ENCODE results near the gene NAA15. TPM values are rescaled to one million over a fixed set of nuclear protein-coding genes. Genes with fewer than 3 reads are reported as not detected.

The NAA15 gene
- total RNA-seq, 1 experiment from 2014 or later = 41.0 TPM

GRCh38 chr4:139265654-139266053 lies 35.7 kb upstream of the NAA15 start:
- no peaks in the 10 kb centered on the region for H4K20me1 ChIP-seq (ENCODE audit: low read length)
- BruUV-seq (replicated peaks) = no TSS peak
- no peak overlapping the region for H2AFZ ChIP-seq (ENCODE audit: low read length)
- H3K79me2 ChIP-seq (ENCODE audit: low read length) = no peaks in the 10 kb centered on the region
- intact Hi-C loops (cut with micrococcal nuclease) = no loop called here
- no peaks in the 10 kb centered on the region for H3K27me3 ChIP-seq (ENCODE audit: low read length)
- H3K4me1 ChIP-seq (ENCODE audit: insufficient read depth, low read length) = peaks cover 14% of the 10 kb centered on the region
- no peaks in the 10 kb centered on the region for H3K9me3 ChIP-seq (ENCODE audit: low read length)
- H3K4me2 ChIP-seq (ENCODE audit: low read length) = no peak overlapping the region
- no peaks in the 10 kb centered on the region for H3F3A ChIP-seq (ENCODE audit: low read length, unreplicated experiment)
- ATAC-seq (no peak), DNase-seq (no peak)
- H3K9ac ChIP-seq (ENCODE audit: low read length) = no peak overlapping the region
- H3K27ac ChIP-seq (ENCODE audit: low read length) = no peak overlapping the region
- H3K4me3 ChIP-seq (ENCODE audit: low read length) = no peak overlapping the region
- ChIA-PET POLR2A (ENCODE audit: unreplicated experiment) (no interaction called here), CTCF (no interaction called here)
- no peaks in the 10 kb centered on the region for H3K9me2 ChIP-seq (replicated peaks; ENCODE audit: low read length)
- TF ChIP-seq EZH2 (IDR thresholded peaks at IDR 0.05; ENCODE audit: low read length, unreplicated experiment) = no peak
- no peak for TF ChIP-seq EZH2phosphoT487 (IDR thresholded peaks at IDR 0.05; ENCODE audit: borderline replicate concordance, low read length)
- TF ChIP-seq CTCF (conservative IDR thresholded peaks at IDR 0.05; ENCODE audit: low read depth, low read length) = no peak
- no peaks in the 10 kb centered on the region for H3K36me3 ChIP-seq (ENCODE audit: low read depth, low read length)

- TF ChIP-seq CTCF (conservative IDR thresholded peaks at IDR 0.05; ENCODE audit: low read depth, low read length) (no peak), EZH2 (IDR thresholded peaks at IDR 0.05; ENCODE audit: low read length, unreplicated experiment) (no peak), EZH2phosphoT487 (IDR thresholded peaks at IDR 0.05; ENCODE audit: borderline replicate concordance, low read length) (no peak)
- Histone ChIP-seq H3K36me3 (ENCODE audit: low read depth, low read length) (no peaks in the 10 kb centered on the region), H3K4me1 (ENCODE audit: insufficient read depth, low read length) (peaks cover 14% of the 10 kb centered on the region), H3K9me3 (ENCODE audit: low read length) (no peaks in the 10 kb centered on the region), H3K9ac (ENCODE audit: low read length) (no peak overlapping the region), H2AFZ (ENCODE audit: low read length) (no peak overlapping the region), H3F3A (ENCODE audit: low read length, unreplicated experiment) (no peaks in the 10 kb centered on the region), H3K27ac (ENCODE audit: low read length) (no peak overlapping the region), H3K9me2 (replicated peaks; ENCODE audit: low read length) (no peaks in the 10 kb centered on the region), H3K79me2 (ENCODE audit: low read length) (no peaks in the 10 kb centered on the region), H3K4me2 (ENCODE audit: low read length) (no peak overlapping the region), H3K4me3 (ENCODE audit: low read length) (no peak overlapping the region), H3K27me3 (ENCODE audit: low read length) (no peaks in the 10 kb centered on the region), H4K20me1 (ENCODE audit: low read length) (no peaks in the 10 kb centered on the region)
- ChIA-PET POLR2A (ENCODE audit: unreplicated experiment) (no interaction called here), CTCF (no interaction called here)
- ATAC-seq = no peak
- intact Hi-C loops (cut with micrococcal nuclease) = no loop called here
- no peak for DNase-seq
- BruUV-seq (replicated peaks) = no TSS peak
Observed at GRCh38 chr4:139266208-139266582, 35.1 kb upstream of the NAA15 start.

GRCh38 chr4:139266583-139267257 lies 34.6 kb upstream of the NAA15 start:
- intact Hi-C loops (cut with micrococcal nuclease) = no loop called here
- no peaks in the 10 kb centered on the region for H3K9me2 ChIP-seq (replicated peaks; ENCODE audit: low read length)
- H3K4me3 ChIP-seq (ENCODE audit: low read length) = no peak overlapping the region

More at GRCh38 chr4:139266583-139267257, 34.6 kb upstream of the NAA15 start:
- Histone ChIP-seq H3K9ac (ENCODE audit: low read length) (no peak overlapping the region), H3K27ac (ENCODE audit: low read length) (no peak overlapping the region), H2AFZ (ENCODE audit: low read length) (no peak overlapping the region), H3K27me3 (ENCODE audit: low read length) (no peaks in the 10 kb centered on the region), H3K36me3 (ENCODE audit: low read depth, low read length) (no peaks in the 10 kb centered on the region), H4K20me1 (ENCODE audit: low read length) (no peaks in the 10 kb centered on the region), H3K9me3 (ENCODE audit: low read length) (no peaks in the 10 kb centered on the region), H3K4me2 (ENCODE audit: low read length) (0 out of 2 replicates have a peak overlapping the region, but pooled peaks have one; percentile 10), H3K79me2 (ENCODE audit: low read length) (no peaks in the 10 kb centered on the region), H3F3A (ENCODE audit: low read length, unreplicated experiment) (no peaks in the 10 kb centered on the region), H3K4me1 (ENCODE audit: insufficient read depth, low read length) (peaks cover 14% of the 10 kb centered on the region)
- no TSS peak for BruUV-seq (replicated peaks)
- DNase-seq (no peak), ATAC-seq (no peak)
- TF ChIP-seq EZH2phosphoT487 (IDR thresholded peaks at IDR 0.05; ENCODE audit: borderline replicate concordance, low read length) (no peak), EZH2 (IDR thresholded peaks at IDR 0.05; ENCODE audit: low read length, unreplicated experiment) (no peak), CTCF (conservative IDR thresholded peaks at IDR 0.05; ENCODE audit: low read depth, low read length) (no peak)
- POLR2A ChIA-PET (ENCODE audit: unreplicated experiment) = no interaction called here
- CTCF ChIA-PET = no interaction called here
